HepG2 (cell line): ENCODE measurements around the gene EBPL.

Experiments used
- ATF3 ChIP-seq: sonication (generic); formaldehyde crosslinking; IDR thresholded peaks from 2 replicates; pipeline ENCODE4 v1.4.0; 2020; ENCODE audit warnings: missing genetic modification reagents
- BCL3 ChIP-seq: sonication (generic); formaldehyde crosslinking; IDR thresholded peaks from 2 replicates; pipeline ENCODE4 v1.5.1; 2020; ENCODE audit warnings: mild to moderate bottlenecking, missing genetic modification reagents, moderate library complexity
- CSRNP2 ChIP-seq: sonication (generic); formaldehyde crosslinking; conservative IDR thresholded peaks from 2 replicates; pipeline ENCODE4 v1.8.0; 2022; ENCODE audit warnings: low read depth, missing genetic modification reagents
- CTCF ChIP-seq: sonication (generic); formaldehyde crosslinking; IDR thresholded peaks from 2 replicates; pipeline ENCODE4 v1.5.0; 2020; ENCODE audit warnings: mild to moderate bottlenecking, missing genetic modification reagents, moderate library complexity
- JARID2 ChIP-seq: sonication (generic); formaldehyde crosslinking; IDR thresholded peaks from 2 replicates; pipeline ENCODE4 v1.8.1; 2023; ENCODE audit warnings: missing genetic modification reagents, inconsistent platforms; ENCODE audit not compliant: insufficient replicate concordance
- MZF1 ChIP-seq: sonication (generic); formaldehyde crosslinking; IDR thresholded peaks from 2 replicates; pipeline ENCODE4 v1.8.1; 2023; ENCODE audit warnings: mild to moderate bottlenecking, missing genetic modification reagents, borderline replicate concordance
- PBX2 ChIP-seq: IDR thresholded peaks from 2 replicates; pipeline ENCODE4 v1.6.1; 2016; ENCODE audit warnings: control low read depth
- SMAD3 ChIP-seq: sonication (generic); formaldehyde crosslinking; IDR thresholded peaks from 2 replicates; pipeline ENCODE4 v1.4.0; 2020; ENCODE audit warnings: missing genetic modification reagents
- ZNF644 ChIP-seq: IDR thresholded peaks from 2 replicates; pipeline ENCODE4 v1.6.1; 2016; ENCODE audit warnings: low read depth
- ZSCAN30 ChIP-seq: sonication (generic); formaldehyde crosslinking; IDR thresholded peaks from 2 replicates; pipeline ENCODE4 v1.5.0; 2020; ENCODE audit warnings: mild to moderate bottlenecking, missing genetic modification reagents

- TF ChIP-seq BCL3 (no peak), SMAD3 (CRISPR knock-in tag) (no peak), ZSCAN30 (CRISPR knock-in tag) (no peak), CTCF (CRISPR knock-in tag) (no peak), CSRNP2 (no peak), JARID2 (CRISPR knock-in tag) (no peak), ATF3 (CRISPR knock-in tag) (no peak), ZNF644 (CRISPR knock-in tag) (no peak), MZF1 (CRISPR knock-in tag) (no peak), PBX2 (no peak)
Observed at GRCh38 chr13:49646688-49647087, 44.6 kb downstream of the EBPL start.
